Measurements from ENCODE around the gene SLC13A2. TPM values are rescaled to one million over a fixed set of nuclear protein-coding genes. Genes with fewer than 3 reads are reported as not detected.

SLC13A2 gene
- total and polyA plus RNA-seq, 9 of the 15 experiments (the other 6 are each of a cell fraction or from before 2014, with no cell fraction given): 0.13 TPM; not detected in 8

DNA sequence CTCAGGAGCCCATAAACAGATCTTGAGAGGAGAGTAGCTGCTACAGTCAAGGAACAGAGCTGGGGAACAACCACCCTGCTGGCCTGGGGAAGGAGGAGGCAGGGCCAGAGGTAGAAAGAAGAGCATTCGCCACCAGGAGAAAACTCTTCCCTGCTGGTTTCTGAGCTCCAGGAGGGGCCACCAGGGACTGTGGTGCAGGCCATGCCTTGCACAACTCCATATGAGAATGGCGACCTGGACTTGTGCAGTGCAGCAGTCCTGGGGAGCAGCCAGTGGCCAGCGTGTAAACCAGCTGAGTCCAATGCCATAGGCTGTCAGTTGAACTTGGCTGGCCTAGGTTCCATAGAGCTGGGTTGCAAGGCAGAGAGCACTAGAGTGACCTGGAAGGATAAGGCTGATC, 11.6 kb downstream of the SLC13A2 start (continued):
- TF ChIP-seq, protein P1, sequence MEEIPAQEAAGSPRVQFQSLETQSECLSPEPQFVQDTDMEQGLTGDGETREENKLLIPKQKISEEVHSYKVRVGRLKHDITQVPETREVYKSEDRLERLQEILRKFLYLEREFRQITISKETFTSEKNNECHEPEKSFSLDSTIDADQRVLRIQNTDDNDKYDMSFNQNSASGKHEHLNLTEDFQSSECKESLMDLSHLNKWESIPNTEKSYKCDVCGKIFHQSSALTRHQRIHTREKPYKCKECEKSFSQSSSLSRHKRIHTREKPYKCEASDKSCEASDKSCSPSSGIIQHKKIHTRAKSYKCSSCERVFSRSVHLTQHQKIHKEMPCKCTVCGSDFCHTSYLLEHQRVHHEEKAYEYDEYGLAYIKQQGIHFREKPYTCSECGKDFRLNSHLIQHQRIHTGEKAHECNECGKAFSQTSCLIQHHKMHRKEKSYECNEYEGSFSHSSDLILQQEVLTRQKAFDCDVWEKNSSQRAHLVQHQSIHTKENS (CRISPR knock-in tag; IDR thresholded peaks at IDR 0.05): no peak
- TF ChIP-seq CREBBP (IDR thresholded peaks at IDR 0.05; ENCODE audit: low read depth, low read length) (no peak), FOXP4 (CRISPR knock-in tag; IDR thresholded peaks at IDR 0.05; ENCODE audit: borderline replicate concordance) (no peak), NFIX (CRISPR knock-in tag; IDR thresholded peaks at IDR 0.05; ENCODE audit: low read depth) (no peak), HOMEZ (CRISPR knock-in tag; IDR thresholded peaks at IDR 0.05) (no peak)
- TF ChIP-seq, protein P2, sequence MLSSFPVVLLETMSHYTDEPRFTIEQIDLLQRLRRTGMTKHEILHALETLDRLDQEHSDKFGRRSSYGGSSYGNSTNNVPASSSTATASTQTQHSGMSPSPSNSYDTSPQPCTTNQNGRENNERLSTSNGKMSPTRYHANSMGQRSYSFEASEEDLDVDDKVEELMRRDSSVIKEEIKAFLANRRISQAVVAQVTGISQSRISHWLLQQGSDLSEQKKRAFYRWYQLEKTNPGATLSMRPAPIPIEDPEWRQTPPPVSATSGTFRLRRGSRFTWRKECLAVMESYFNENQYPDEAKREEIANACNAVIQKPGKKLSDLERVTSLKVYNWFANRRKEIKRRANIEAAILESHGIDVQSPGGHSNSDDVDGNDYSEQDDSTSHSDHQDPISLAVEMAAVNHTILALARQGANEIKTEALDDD (IDR thresholded peaks at IDR 0.05): no peak
